ENCODE results near the gene ERAP2. TPM values are rescaled to one million over a fixed set of nuclear protein-coding genes. Genes with fewer than 3 reads are reported as not detected.
"Not testable (repeated sequence)": the region's sequence is repeated elsewhere in the genome, so short reads cannot be mapped to it uniquely, and the experiment has no call there.

ERAP2 gene, protein sequence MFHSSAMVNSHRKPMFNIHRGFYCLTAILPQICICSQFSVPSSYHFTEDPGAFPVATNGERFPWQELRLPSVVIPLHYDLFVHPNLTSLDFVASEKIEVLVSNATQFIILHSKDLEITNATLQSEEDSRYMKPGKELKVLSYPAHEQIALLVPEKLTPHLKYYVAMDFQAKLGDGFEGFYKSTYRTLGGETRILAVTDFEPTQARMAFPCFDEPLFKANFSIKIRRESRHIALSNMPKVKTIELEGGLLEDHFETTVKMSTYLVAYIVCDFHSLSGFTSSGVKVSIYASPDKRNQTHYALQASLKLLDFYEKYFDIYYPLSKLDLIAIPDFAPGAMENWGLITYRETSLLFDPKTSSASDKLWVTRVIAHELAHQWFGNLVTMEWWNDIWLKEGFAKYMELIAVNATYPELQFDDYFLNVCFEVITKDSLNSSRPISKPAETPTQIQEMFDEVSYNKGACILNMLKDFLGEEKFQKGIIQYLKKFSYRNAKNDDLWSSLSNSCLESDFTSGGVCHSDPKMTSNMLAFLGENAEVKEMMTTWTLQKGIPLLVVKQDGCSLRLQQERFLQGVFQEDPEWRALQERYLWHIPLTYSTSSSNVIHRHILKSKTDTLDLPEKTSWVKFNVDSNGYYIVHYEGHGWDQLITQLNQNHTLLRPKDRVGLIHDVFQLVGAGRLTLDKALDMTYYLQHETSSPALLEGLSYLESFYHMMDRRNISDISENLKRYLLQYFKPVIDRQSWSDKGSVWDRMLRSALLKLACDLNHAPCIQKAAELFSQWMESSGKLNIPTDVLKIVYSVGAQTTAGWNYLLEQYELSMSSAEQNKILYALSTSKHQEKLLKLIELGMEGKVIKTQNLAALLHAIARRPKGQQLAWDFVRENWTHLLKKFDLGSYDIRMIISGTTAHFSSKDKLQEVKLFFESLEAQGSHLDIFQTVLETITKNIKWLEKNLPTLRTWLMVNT
- 12.3 TPM for polyA plus RNA-seq (2013, experiment 1 of 2; ENCODE audit: insufficient read length)
- 13.3 TPM for polyA plus RNA-seq (2013, experiment 2 of 2; ENCODE audit: insufficient read length)

DNA sequence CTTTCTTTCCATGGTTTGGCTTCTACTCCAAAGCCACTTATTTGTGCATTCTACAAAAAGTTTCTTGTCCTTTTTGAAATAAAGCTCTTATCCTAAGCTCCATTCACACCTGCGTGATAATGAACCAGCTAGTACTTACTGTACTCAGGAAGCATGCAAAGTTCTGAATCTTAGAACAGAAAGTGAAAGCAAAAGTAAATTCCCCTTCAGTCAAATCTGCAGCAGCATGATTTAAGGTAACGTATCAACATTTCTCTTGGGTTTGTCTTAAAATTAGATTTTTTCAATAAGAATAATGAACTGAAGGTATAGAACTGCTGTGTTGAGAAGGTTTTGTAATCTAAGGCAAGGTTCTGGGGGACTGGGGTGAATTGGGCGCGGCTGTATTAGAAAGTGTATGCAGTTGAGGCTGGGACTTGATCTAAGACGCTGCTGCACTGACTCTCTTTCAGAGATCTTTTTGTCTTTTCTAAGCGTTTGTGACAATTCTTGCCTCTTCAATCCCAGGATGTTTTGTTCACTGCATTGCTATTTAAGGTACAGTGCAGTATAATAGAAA lies at the start of gene ERAP2:
ERAP2 (plus strand) TSS at position 209 of the 559 bp plus-strand sequence. CDS start 3,186 bp downstream, outside the sequence.
- DNase-seq, result peak; percentile 38

DNA sequence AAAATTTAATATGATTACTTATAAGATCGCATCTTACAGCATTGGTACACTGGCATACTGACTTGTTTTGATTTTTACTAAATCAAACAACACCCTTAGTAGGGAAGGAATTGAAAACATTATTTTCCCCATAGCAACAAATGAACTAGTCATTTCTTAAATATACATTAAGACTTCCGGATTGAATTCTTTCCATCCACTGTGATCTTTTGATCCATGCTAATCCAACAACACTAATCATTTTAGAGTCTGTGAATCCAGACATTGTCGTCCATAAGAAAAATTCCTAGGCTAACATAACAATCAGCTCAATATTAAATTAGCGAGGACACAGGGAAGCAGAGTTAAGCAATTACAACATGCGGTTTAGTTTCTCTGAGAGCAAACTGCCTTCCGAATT lies 47.0 kb upstream of the ERAP2 start:
- DNase-seq, result no peak

DNA sequence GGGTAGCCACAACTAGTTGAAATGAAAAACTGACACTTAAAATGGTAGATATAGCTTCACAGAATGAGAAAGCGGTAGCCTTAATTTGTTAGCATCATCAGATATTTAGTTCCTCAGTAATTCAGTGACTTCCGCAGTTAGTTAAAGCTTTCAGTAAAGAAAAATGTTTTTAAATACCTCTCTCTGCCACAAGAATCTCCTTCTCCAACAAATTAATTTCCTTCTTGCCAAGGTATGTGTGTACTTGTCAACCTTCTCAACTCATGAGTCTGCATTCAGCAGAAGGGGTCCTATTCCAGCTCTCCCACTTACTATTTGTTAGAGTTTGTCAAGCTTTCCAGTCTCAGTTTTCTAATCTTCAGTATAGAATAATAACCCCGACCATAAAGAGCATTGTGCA lies 42.3 kb upstream of the ERAP2 start:
- no peak for DNase-seq

DNA sequence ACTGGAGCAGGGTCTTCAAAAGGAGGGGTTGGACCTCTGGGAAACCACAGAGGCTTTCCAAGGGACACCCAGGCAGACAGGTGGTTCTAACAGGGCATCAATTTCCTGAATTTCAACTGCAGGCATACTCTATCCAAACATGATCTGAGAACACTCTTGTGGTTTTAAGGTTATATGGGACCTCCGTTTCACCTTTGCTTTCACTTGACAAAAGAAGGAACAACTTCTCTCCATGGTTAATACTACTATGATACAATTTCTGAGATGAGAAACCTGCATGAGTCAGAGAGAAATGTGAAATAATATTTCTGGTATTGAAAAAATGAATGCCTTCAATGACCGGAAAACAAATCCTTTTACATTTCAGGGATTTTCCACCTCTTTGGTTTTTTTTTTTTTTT lies 40.5 kb upstream of the ERAP2 start:
- DNase-seq, result no peak

DNA sequence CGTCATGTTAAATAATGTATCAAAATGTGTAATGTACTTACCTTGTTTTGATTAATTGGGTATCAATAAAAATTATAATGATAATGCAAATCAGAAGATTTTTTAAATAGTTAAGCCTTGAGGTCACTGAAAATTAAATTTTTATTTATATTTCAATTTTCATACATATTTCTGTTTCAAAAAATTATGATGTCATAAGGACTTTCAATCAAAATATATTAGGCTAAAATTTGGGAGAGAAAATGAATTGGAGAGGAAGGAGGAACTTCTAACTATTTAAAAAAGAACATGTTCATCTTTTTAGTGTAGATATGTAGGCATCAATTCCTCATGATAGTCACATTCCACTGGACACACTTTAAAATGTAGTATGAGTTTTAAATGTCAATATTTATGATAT lies 39.5 kb upstream of the ERAP2 start:
- no peak for DNase-seq

DNA sequence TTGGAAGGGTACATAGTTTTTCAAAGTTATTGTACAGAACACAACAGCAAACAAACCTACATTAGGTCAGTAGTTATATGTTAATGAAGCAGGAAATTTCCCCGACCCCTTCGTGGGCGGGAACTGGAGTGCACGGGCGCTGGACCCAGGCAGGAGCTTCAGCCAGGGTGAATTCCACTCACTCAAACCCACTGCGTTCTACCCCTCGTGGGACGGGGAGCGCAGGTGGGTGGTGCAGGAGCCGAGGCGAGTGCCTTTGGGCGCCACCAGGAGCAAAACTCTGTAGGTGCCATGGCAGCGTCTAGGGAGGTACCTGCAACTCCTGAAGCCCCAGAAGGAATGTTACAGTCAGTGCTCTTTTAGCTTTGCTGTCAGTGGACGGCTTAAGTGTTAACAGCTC lies 39.0 kb upstream of the ERAP2 start:
- DNase-seq, result no peak

DNA sequence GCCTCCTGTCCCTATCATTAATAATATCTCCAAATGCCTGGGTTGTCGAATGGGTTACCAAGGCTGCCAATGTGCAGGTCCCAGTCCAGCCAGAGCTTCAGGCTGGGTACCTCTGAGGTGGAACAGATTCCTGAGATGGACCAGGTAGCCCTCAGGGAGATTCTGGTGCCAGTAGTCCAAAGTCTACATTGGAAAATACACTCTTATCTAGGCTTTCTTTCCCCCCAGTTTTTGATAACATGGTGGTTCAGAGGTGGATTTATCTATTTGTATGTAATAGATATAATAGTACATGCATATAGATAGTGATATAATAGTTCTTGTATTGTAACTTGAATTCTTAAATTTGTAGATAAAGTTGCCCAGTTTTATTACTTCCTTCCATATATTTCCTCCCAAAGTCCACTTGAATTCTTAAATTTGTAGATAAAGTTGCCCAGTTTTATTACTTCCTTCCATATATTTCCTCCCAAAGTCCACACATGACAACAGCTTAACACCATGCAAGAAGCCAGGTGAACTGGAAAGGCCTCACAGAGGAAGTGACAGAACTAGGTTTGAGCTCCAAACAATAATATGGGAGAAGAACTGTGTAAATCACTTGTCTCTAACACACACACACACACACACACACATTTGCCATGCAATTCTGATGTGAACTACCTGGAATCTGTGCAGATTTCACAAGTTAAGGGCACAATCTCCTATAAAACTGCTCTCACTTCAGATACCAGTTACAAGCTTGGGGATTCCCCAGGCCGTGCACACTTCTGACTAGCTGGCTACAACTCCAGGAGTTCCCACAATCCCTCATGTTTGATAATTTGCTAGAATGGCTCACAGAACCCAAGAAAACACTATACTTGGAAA lies 37.9 kb upstream of the ERAP2 start:
- DNase-seq, result no peak

DNA sequence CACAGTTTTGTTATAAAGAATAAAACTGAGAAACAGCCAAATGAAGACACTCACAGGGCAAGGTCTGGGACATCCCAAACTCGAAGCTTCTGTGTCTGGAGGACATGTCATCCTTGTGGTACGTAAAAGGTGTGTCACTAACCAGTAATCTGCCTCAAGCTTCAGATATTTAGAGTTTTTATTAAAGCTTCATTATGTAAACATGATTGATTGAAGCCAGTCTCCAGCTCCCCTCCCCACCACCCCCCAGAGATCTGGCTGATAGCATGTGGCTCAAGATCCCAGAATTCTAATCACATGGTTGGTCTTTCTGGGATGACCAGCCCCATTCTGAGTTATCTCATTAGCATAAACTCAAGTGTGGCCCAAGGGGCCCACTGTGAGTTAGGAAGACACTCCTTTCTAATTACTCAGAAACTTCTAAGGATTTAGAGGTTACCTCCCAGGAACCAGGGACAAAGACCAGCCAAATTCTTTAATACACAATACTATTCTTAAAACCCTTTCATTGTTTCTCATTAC lies 37.2 kb upstream of the ERAP2 start:
- no peak for DNase-seq

DNA sequence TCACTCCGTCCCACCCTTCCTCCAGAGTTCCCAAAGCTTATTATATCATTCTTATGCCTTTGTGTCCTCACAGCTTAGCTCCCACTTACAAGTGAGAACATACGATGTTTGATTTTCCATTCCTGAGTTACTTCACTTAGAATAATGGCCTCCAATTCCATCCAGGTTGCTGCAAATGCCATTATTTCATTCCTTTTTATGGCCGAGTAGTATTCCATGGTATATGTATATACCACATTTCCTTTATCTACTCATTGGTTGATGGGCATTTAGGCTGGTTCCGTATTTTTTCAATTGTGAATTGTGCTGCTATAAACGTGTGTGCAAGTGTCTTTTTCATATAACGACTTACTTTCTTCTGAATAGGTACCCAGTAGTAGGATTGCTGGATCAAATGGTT lies 34.4 kb upstream of the ERAP2 start:
- DNase-seq, result not testable (repeated sequence)

DNA sequence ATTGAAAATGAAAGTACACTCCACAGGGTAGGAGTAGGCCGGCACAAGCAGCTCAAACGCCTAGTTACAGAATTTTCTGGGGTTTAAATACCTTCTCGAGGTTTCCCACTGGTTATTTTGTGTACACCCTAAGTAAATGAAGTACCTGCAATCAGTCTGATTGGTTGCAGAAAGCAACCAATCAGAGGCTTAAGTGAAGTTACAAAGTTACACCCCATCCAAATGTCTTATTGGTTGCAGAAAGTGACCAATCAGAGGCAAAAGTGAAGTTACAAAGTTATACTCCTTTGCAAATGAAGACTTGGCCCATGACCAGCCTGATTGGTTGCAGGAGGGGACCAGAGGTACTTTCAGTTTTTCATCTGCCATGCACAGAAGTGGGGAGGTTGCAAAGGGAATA lies 33.2 kb upstream of the ERAP2 start:
- DNase-seq, result no peak

DNA sequence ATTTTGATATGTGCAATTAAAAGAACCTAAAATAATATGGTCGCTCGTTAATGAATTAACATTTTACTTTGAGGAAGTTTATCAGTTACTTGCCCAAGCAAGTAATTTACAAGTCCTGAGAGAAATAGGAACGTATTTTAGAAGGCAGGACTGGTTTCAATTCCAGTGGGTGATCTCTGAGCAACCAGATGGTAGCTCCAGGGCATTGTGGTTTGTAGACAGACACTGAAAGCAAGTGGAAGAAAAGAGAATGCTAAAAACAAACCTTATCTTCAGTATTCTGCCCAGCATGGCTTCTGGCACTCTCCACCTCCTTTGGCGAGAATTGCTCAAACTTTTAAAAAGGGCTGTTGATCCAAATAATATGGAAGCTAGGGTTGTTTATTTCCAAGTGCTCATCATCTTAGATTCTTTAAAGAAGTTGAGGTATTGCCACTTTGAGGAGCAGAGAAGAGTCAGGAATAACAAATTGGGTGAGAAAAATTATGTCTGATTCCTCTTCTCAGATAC lies 31.8 kb upstream of the ERAP2 start:
- DNase-seq, result peak; percentile 9

DNA sequence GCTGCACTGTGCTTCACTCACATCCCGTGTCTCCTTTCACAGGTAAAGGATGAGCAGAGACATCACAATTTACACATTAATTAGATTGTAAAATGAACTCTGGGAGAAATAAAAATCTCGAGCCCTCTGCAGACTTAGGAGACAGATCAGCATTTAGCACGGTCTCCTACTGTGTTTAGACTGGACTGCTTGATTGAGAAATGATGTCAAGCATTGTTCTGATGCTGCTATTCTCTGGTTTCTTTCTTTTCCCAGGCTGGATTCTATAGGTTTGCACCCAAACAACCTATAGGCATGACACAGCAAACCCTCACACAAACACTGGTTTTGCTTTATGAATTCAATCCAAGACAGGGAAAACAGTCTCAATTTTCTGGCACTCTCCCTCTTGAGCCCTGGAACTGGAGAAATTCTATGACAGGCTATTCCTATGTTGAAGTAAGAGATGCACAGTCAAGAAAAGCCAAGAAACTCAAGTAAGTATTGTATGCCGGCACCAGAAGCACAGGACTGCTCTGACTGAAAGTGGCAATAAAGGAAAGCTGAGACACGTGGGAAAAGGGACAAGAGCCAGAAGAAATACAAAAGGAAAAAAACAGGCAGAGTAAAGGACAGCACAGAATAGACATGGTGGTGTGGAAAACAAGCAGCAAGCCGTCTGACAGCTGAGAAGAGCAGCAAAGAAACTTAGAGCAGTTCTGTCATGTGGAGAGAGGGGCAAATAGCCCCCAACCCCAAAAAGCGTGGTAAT lies 24.8 kb upstream of the ERAP2 start:
- no peak for DNase-seq

DNA sequence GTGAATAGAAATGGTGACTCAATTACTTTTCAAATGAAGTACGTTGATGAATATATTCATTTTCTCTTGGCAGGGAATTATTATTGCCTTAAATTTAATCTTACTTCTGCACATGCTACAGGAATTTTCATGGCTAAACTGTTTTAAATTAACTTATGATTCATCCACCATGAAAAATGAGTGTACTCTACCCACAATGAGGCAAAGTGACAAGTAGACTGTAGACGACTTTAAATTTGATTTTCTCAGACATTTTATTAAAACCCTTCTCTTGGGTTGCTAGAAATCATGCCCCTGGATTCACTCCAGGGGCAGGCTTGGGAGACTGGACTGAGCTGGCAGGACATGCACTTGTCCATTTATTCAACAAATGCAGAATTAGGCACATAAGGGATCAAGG lies 23.5 kb upstream of the ERAP2 start:
- peak; percentile 60 for DNase-seq

DNA sequence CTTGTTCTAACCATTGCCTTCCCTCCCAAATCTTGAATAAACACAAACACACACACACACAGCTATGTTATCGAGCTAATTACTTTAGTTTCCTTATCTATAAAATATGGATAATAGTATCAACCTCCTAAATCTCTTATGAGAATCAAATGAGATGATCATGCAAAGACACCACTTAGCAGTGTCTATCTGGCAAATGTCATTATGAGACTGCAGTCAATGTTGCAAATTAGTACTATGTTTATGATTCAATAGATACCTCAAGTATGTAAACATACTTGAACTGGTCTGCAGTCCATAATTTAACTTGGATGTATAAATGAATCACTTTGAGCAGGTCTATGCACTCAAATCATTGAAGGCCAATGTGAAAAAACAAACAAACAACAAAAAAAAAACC lies 22.2 kb upstream of the ERAP2 start:
- DNase-seq, result no peak

DNA sequence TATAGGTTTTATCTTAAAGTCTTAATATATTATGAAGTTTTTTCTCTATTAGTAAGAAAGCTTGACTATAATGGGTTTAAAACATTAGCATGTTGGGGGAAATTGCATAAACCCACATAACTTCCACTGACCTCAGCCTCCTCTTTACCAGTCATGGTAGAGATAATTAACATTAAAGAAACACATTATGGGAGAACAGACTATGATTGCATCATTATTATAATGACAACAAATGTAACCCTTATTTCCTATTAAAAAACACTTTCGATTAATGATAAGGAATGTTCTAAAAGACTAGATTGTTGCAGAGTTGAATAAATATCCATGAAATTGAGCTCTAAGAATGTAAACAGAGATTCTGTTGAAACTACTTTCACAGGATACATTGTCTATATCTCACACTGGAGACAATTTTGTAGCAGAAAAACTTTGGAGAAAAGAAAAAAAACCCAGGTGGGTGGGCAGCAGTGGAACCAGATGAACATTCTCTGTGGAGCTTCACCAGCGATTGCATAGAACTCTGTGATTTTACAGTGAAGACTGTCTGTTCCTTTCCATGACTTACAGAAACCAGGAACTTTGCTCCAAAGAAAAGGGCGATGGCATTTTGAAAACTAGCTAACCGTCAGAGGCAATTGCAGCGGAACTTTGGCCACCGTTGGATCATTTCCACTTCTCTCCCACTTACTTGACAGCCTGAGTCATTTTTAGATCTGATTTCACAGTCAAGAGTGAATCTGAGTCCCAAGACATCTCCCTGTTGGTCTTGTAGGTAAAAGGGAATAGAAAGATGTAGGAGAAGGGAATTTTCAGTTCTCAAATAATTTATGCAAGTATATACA lies 21.0 kb upstream of the ERAP2 start:
- peak; percentile 8 for DNase-seq

DNA sequence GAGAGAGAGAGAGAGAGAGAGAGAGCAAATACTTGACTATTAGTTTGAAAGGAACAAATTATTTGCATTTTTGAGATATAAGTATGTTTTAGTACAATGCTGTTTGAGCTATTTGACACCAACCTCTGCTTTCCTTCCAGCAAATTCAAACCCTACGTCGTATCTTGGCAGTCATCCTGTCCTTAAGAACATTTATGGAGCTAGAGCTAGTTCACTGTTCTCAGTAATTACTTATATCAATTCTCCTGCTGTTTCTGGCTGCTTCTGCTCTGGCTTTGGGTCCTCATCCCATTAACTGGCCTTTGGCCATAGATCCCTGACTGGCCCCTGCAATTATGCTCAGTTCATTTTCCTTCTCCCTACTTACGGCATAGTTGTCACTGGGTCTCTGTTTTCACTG lies 19.9 kb upstream of the ERAP2 start:
- peak; percentile 31 for DNase-seq

DNA sequence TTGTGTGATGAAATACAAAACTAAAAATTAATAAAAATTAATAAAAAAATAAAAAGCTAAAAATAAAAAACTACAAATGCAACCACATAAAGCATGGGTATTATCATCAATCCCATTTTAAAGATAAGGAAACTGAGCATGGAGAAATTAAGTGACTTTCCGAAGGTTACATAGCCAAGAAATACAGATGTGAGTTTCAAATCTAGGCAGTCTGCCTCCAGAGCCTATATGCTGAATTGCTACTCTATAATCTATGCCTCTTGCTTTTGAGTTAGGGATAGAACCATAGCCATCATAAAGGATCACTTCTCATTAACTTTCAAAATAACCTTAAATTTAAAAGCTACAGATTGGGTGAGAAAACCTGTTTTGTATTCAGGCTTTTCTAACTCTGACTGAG lies 18.8 kb upstream of the ERAP2 start:
- no peak for DNase-seq

DNA sequence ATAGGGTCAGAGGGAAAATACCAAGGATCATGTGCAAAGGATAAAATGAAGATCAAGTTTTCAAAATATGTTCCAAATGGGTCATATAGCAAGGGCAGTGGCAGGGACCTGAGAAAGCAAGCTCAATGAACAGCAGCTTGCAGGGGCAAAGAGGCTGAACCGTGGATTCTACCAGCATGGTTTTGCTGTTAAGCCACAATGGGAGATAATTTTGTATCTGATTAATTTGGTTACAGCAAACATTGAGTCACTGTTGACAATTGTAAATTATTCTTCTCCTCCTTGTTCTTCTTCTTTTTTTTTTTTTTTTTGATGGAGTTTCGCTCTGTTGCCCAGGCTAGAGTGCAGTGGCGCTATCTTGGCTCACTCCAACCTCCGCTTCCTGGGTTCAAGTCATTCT lies 18.4 kb upstream of the ERAP2 start:
- no peak for DNase-seq

DNA sequence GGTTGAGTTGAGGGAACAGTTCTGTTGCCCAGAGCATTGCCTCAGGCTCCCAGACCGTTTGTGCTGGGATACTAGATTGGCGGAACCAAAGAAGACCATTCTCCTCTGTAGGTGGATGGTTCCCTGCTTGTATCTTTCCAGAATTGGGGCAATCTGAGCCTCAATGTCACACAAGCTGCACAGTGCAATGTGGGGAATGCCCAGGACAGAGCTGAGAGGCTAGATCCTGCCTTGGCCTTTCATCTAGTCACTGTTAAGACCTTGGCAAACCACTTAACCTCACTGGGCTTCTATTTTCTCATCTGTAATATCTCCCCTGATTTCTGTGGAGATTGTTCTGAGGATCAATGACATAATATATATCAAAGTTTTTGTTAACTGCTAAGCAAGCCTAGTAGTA lies 16.9 kb upstream of the ERAP2 start:
- DNase-seq, result no peak

DNA sequence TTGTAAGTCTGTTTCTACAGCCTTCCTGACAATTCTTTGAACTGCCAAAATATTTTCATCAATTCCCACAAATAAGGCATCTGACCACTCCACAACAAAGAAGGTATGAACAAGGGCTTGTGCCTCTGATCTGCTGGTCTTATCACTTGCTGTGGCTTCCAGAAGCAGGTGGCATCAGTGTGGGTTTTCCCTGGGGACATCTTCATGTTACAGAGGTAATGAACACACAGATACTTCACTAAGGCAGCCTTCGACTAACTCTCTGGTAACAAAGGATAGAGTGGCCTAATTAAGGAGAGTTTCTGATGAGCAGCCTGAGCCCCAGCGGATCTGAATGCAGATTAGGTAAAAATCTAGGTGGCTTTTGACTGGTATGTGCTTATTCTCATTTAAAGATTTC lies 15.2 kb upstream of the ERAP2 start:
- DNase-seq, result no peak
